Gastroesophageal sphincter (tissue), 4 donors: ENCODE results near the gene NRXN3. TPM values are rescaled to one million over a fixed set of nuclear protein-coding genes. Genes with fewer than 3 reads are reported as not detected.

Source experiments
- ATAC-seq: fragments of 150-250 bp; one replicate; pipeline ENCODE4 v1.9.1; 2016; ENCODE audit warnings: mild to moderate bottlenecking, moderate library complexity
- H3K27ac ChIP-seq, 4 donors: fragments of 200-600 bp; sonication (generic) in 3 of 4; 1 replicate in 3 of 4; 2 replicates in 1 of 4; pipeline ENCODE4 v1.5.1; 2016 to 2019
- H3K27me3 ChIP-seq: fragments of 200-600 bp; sonication (generic); one replicate; pipeline ENCODE4 v1.5.1; 2019
- H3K36me3 ChIP-seq, 2 donors: fragments of 200-600 bp; sonication (generic); one replicate each; pipeline ENCODE4 v1.5.1; 2019; ENCODE audit warnings: control low read depth in 1 of 2
- H3K4me1 ChIP-seq, 3 donors: fragments of 200-600 bp; sonication (generic); 1 replicate in 2 of 3; 2 replicates in 1 of 3; pipeline ENCODE4 v1.5.1; 2016 to 2019; ENCODE audit warnings: control low read depth in 2 of 3
- H3K4me3 ChIP-seq, 2 donors: fragments of 200-600 bp; sonication (generic); one replicate each; pipeline ENCODE4 v1.5.1; 2019; ENCODE audit warnings: mild to moderate bottlenecking in 1 of 2, moderate library complexity in 1 of 2
- H3K9me3 ChIP-seq, 3 donors: fragments of 200-600 bp; sonication (generic); one replicate each; pipeline ENCODE4 v1.5.1; 2017 to 2019; ENCODE audit warnings: control low read depth in 2 of 3
- EP300 ChIP-seq: sonication (generic); formaldehyde crosslinking; IDR thresholded peaks from one replicate; pipeline ENCODE4 v1.6.1; 2017; ENCODE audit warnings: antibody characterized with exemption, mild to moderate bottlenecking
- POLR2A ChIP-seq, 2 donors: fragments of 450-650 bp; IDR thresholded peaks; one replicate each; pipeline ENCODE4 v1.6.1; 2017; ENCODE audit warnings: antibody characterized with exemption in 2 of 2, mild to moderate bottlenecking in 2 of 2, moderate library complexity in 1 of 2
- POLR2AphosphoS5 ChIP-seq: sonication (generic); formaldehyde crosslinking; IDR thresholded peaks from one replicate; pipeline ENCODE4 v1.6.1; 2017; ENCODE audit warnings: antibody characterized with exemption
- WGBS, 2 donors: methylation state at CpG; one replicate each; pipeline ENCODE4 v1.1.5; 2018; ENCODE audit warnings: low coverage in 1 of 2; 5-methylcytosine and 5-hydroxymethylcytosine counted together
- total RNA-seq, 4 donors: library from RNA; depleted of rRNA; stranded (reverse); fragments of >200 nt; gene quantifications; one replicate each; pipeline ENCODE4 v1.1.0, GENCODE V29; 2016
- TF ChIP-seq, protein P1 (sequence below), 4 experiments: fragments of 200-600 bp in 2 of 4; fragments of 450-650 bp in 2 of 4; sonication (generic) in 1 of 4; IDR thresholded peaks; one replicate each; pipeline ENCODE4 v1.5.1; 2017 to 2019; ENCODE audit warnings: antibody characterized with exemption in 4 of 4, mild to moderate bottlenecking in 2 of 4, moderate library complexity in 2 of 4

Gene NRXN3
- total RNA-seq = 100 to 1,000 TPM in 2 of 4 donors, 10 to 100 TPM in 2; 74.2 to 192 (median 98.2) TPM

DNA sequence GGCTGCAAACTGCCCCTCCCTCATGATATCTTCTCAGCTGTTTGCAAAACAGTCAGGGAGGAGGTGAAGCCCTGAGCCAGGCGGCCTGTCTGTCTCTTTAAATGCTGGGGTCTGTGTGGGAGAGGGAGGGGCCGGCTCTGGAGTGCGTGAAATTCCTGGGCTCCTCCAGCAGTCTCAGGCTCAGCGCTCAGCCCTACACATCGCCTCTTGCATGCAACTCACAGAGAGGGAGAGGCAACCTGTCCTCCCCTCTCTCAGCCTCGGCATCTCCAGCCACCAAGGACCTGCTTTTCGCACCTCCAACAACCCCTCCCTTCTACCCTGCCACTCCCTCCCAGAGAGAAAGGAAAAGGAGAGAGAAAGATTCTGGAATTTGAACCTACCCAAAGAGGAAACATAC lies at the start of gene NRXN3:
NRXN3 (plus strand) TSS at position 171 of the 400 bp plus-strand sequence. CDS start 72,721 bp downstream, outside the sequence.
- WGBS, 2 donors = 0 to 10% methylated on average over 1 to 2 of the region's 7 CpGs

DNA sequence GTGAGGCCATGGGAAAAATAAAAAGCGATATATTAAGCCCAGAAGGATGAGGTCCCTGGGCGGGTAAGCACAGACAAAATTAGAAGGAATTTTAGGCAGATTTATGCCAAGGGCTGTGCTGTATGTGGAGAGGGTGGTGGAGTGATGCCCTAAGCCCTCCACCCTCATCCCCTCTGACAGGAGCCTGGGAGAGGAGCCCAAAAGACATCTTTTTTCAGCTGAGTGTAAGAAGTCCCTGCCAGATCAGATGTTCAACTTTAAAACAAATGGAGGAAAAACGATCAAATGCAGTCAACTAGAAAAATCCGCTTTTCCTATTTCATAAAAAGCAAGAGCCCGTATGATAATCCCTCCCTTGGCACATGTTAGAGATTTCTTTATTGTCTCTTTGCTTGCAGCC lies 47.7 kb upstream of the NRXN3 start:
- Histone ChIP-seq H3K27me3 (no peaks in the 10 kb centered on the region), H3K4me1 (no peaks in the 10 kb centered on the region), H3K9me3 (peaks cover 0 to 16% (median 0%) of the 10 kb centered on the region in 3 donors), H3K36me3 (no peaks in the 10 kb centered on the region), H3K4me3 (no peak overlapping the region), H3K27ac (no peak overlapping the region)
- TF ChIP-seq POLR2A (IDR thresholded peaks at IDR 0.05) (no peak), EP300 (no peak), POLR2AphosphoS5 (no peak)
- TF ChIP-seq, protein P1, sequence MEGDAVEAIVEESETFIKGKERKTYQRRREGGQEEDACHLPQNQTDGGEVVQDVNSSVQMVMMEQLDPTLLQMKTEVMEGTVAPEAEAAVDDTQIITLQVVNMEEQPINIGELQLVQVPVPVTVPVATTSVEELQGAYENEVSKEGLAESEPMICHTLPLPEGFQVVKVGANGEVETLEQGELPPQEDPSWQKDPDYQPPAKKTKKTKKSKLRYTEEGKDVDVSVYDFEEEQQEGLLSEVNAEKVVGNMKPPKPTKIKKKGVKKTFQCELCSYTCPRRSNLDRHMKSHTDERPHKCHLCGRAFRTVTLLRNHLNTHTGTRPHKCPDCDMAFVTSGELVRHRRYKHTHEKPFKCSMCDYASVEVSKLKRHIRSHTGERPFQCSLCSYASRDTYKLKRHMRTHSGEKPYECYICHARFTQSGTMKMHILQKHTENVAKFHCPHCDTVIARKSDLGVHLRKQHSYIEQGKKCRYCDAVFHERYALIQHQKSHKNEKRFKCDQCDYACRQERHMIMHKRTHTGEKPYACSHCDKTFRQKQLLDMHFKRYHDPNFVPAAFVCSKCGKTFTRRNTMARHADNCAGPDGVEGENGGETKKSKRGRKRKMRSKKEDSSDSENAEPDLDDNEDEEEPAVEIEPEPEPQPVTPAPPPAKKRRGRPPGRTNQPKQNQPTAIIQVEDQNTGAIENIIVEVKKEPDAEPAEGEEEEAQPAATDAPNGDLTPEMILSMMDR (IDR thresholded peaks at IDR 0.05) = no peak
- ATAC-seq = no peak
- WGBS, 2 donors = 44 to 50% methylated on average over 3 to 5 of the region's 5 CpGs

More for the DNA sequence above, at the start of gene NRXN3:
- H3K36me3 ChIP-seq = no peaks in the 10 kb centered on the region
- no peaks in the 10 kb centered on the region for H3K4me1 ChIP-seq
- no peaks in the 10 kb centered on the region for H3K9me3 ChIP-seq
- no peak for ATAC-seq
- H3K4me3 ChIP-seq = no peak within 1 kb of the TSS
- H3K27me3 ChIP-seq = peaks cover 69% of the 10 kb centered on the region
- no peak within 1 kb of the TSS for H3K27ac ChIP-seq
- TF ChIP-seq POLR2A (IDR thresholded peaks at IDR 0.05) = no peak
- no peak for TF ChIP-seq POLR2AphosphoS5
- TF ChIP-seq, protein P1 (IDR thresholded peaks at IDR 0.05) = no peak
- no peak for TF ChIP-seq EP300

DNA sequence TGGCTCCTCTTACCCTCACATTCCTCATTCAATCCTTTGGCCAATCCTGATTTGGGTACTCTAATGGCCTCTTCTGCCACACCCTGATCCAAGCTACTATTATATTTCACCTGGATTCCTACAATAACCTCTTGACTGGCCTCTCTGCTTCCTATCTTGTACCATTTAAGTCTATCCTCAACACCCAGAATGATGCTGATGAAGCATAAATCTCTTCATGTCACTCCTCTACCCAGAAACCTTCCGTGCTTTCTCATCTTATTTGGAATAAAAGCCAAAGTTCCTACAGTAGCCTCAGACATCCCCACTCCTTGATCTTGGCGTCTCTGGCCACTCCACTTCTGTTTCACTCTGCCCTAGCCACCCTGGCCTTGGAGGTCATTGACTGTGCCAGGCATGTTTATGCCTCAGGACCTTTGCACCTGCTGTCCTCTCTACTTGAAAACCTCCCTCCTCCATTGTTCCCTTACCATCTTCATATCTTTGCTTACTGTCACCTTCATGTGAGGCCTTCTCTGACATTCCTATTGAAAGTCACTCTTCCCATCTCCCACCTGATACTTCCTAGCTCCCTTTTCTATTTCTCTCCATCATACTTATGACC lies 46.4 kb upstream of the NRXN3 start:
- no peak for ATAC-seq
- Histone ChIP-seq H3K9me3 (peaks cover 0 to 8% (median 0%) of the 10 kb centered on the region in 3 donors), H3K36me3 (no peaks in the 10 kb centered on the region), H3K27me3 (no peaks in the 10 kb centered on the region), H3K4me1 (no peaks in the 10 kb centered on the region), H3K27ac (no peak overlapping the region), H3K4me3 (no peak overlapping the region)
- TF ChIP-seq POLR2AphosphoS5 (no peak), POLR2A (IDR thresholded peaks at IDR 0.05) (no peak), EP300 (no peak)
- TF ChIP-seq, protein P1 (IDR thresholded peaks at IDR 0.05) = no peak
- 82% methylated on average over 2 of the region's 2 CpGs for WGBS, 2 donors

DNA sequence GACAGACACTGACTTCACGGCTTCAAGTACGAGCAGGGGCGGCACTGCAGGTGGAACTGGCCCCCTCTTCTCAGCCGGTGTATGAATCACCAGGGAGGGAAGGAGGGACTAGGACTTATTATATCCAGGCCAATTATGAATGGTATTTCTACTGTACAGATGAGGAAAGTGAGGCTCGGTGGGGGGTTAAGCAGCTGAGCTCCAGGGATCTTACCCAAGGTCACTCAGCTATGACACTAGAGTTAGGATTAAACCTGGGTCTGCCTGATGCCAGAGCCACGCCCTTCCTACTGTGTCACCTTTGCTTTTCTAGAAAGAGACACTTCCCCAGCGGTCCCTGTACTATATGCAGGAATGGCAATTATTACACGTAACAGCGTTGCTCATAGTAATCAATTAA lies 42.2 kb upstream of the NRXN3 start:
- Histone ChIP-seq H3K27ac (no peak overlapping the region), H3K36me3 (no peaks in the 10 kb centered on the region), H3K4me1 (peaks cover 0 to 11% (median 0%) of the 10 kb centered on the region in 3 donors), H3K27me3 (no peaks in the 10 kb centered on the region), H3K9me3 (no peaks in the 10 kb centered on the region), H3K4me3 (no peak overlapping the region)
- 92 to 93% methylated on average over 2 to 5 of the region's 9 CpGs for WGBS, 2 donors
- ATAC-seq = no peak
- TF ChIP-seq EP300 (no peak), POLR2AphosphoS5 (no peak), POLR2A (IDR thresholded peaks at IDR 0.05) (no peak)
- TF ChIP-seq, protein P1 (IDR thresholded peaks at IDR 0.05) = no peak

DNA sequence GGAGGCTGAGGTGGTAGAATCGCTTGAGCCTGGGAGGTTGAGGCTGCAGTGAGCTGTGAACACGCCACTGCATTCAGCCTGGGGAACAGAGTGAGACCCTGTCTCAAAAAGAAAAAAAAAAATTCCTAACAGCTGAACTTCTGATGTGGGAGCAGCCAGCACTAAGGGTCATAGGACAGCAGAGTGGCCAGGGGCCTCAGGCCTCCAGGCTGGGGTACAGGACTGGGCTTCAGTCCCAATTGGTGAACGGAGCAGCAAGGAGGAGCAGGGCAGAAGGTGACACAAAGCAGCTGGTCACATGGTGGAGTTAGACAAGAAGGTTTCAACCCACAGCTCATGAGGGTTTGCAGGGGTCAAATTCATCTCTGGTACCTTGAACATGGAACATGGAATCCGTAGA lies 40.8 kb upstream of the NRXN3 start:
- WGBS, 2 donors = 76 to 84% methylated on average over 3 to 4 of the region's 4 CpGs
- Histone ChIP-seq H3K36me3 (no peaks in the 10 kb centered on the region), H3K4me1 (peaks cover 0 to 11% (median 0%) of the 10 kb centered on the region in 3 donors), H3K27me3 (no peaks in the 10 kb centered on the region), H3K9me3 (no peaks in the 10 kb centered on the region), H3K4me3 (no peak overlapping the region), H3K27ac (no peak overlapping the region)
- TF ChIP-seq, protein P1 (IDR thresholded peaks at IDR 0.05) = no peak
- no peak for TF ChIP-seq EP300
- no peak for TF ChIP-seq POLR2AphosphoS5
- no peak for TF ChIP-seq POLR2A (IDR thresholded peaks at IDR 0.05)
- no peak for ATAC-seq
